Fibroblast of mammary gland (primary cell): ENCODE measurements around the gene STAT4.

ENCODE experiments used
- DNase-seq: peaks from one replicate; pipeline ENCODE4 v3.0.0-alpha.2; 2010; ENCODE audit warnings: low read depth
- H3K4me3 ChIP-seq: 2 replicates; pipeline ENCODE4 v1.5.1; 2011; ENCODE audit warnings: low read depth, mild to moderate bottlenecking, low read length, moderate library complexity; ENCODE audit not compliant: control insufficient read depth
- TF ChIP-seq, protein P1 (sequence below): conservative IDR thresholded peaks from 2 replicates; pipeline ENCODE4 v1.5.1; 2011; ENCODE audit warnings: low read depth, low read length, inconsistent platforms; ENCODE audit not compliant: control insufficient read depth, insufficient read depth

STAT4 gene

DNA sequence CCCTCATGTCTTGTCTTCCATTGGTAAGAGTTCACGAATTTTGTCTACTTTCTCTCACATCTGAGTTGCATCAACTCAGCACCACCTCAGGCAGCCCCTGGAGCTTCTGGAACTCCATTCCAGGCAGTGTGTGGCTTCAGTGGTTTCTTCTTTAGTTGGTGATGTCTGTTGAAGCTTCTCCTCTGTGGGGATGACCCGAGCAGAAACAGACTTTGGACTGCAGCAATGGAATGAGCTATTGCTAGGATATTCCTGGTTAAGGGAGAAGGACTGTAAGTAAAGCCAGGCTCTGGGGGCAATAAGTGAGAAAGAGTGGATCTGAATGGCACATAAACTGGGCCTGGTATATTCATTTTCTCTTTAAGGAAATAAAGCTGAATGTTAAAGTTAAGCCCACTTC is 32.3 kb upstream of the STAT4 start:
- no peak for DNase-seq
- H3K4me3 ChIP-seq = no peak overlapping the region
- TF ChIP-seq, protein P1, sequence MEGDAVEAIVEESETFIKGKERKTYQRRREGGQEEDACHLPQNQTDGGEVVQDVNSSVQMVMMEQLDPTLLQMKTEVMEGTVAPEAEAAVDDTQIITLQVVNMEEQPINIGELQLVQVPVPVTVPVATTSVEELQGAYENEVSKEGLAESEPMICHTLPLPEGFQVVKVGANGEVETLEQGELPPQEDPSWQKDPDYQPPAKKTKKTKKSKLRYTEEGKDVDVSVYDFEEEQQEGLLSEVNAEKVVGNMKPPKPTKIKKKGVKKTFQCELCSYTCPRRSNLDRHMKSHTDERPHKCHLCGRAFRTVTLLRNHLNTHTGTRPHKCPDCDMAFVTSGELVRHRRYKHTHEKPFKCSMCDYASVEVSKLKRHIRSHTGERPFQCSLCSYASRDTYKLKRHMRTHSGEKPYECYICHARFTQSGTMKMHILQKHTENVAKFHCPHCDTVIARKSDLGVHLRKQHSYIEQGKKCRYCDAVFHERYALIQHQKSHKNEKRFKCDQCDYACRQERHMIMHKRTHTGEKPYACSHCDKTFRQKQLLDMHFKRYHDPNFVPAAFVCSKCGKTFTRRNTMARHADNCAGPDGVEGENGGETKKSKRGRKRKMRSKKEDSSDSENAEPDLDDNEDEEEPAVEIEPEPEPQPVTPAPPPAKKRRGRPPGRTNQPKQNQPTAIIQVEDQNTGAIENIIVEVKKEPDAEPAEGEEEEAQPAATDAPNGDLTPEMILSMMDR = no peak

DNA sequence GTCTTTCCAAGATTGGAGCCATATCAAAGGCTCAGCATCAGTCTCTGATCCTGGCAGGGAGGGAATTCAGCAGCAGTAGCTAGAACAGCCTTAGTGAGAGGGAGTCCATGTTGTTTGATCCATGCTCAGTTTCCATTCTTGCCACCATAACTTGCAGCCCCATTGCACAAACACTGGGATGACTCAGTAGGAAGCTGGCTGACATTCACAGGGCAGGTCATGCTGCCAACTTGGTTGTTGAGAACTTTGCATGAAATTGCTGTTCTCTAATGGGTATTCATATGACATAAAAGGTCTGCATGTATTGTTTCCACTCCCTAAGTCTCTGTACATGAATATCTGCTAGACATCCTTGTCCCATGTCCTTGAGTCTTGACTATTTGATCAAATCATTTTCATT is 29.9 kb upstream of the STAT4 start:
- TF ChIP-seq, protein P1 = no peak
- DNase-seq = peak; percentile 73
- no peak overlapping the region for H3K4me3 ChIP-seq

DNA sequence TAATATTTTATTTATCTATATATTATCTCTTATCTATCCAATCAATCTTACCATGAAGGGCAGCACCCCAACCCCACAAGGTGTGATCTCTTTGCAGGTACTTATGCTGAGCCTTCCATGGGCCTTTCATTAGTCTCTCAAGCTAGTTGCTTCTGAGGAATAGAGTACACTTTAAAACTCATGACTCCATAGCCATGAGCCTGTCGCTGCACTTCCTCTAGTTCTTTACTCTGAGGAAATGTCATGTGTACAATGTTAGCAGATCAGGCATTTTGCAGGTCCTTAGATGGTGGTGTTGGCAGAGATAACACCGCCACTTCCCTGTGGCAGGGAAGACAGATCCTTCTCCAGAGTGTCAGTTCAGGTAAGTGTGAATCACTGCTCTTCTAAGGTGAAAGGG is 29.5 kb upstream of the STAT4 start:
- TF ChIP-seq, protein P1 = no peak
- DNase-seq = no peak
- H3K4me3 ChIP-seq = no peak overlapping the region

DNA sequence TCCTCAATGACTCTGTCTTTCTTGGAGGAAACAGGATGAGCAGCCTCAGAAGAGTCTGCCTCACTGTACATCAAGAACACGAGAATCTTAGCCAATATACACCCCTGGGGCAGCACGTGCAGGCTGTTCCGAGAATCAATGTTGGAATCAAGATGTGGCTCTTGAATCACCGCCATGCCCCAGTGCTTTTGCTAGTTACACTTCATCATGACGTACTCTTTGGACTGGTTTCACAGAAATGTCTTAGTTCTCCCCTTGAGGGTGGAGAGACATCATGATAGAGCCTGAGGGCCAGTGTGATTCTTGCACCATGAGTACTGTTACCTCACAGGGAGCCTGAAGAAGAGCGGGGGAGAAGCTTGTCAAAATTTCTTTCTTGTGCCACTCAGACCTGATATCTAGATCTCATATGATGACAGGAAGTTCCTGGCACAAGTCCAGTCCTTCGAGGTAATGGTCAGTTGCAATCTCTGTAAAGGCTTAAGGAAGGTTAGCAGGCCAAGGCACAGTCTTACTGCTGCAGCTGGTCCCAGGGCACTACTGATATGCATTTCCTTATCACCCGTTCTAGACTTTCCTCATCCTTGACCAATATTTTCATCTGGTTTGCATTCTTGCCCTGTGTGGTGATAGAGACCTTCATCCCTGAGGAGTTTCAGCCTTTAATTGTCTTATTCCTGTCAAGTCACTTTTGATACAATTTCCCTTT is 28.2 kb upstream of the STAT4 start:
- H3K4me3 ChIP-seq = no peak overlapping the region
- TF ChIP-seq, protein P1 = no peak
- peak; percentile 99 for DNase-seq

DNA sequence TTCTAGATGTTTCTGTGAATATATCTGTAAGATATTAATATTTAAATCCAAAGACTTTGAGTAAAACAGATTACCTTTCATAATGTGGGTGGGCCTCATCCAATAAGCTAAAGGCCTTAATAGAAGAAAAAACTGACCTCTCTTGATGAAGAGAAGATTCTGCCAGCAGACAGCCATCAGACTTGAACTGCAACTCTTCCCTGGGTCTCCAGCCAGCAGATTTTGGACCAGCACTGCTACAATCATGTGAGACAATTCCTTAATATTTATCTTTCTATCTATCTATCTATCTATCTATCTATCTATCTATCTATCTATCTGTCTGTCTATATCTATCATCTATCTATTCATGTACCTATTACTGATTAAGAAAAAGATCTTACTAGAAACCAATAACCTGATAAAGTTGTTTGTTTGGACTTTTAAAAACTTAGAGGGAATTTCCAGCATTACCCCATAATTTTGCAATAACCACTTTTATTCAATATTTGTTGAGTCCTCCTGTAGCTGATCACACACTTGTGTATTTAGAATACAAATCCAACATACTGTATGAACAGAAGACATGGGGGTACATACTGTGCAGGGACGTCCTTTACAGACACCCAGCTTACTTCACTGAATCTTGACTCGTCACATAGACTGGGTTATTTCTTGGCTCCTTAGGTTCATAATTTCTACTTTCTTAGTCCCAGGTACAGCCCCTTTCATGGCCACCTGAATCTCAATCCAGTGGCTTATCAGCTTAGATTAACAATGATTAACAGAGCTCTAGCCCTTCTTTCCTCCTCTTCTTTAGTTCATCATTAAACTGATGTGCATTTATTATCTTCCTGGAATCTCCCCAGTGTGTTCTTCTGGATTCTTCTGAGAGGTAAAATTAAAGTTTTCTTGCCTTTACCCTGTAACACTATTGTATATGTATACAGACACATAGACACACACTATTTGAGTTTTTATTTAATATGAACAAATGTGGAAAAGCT is 27.2 kb upstream of the STAT4 start:
- H3K4me3 ChIP-seq = no peak overlapping the region
- TF ChIP-seq, protein P1 = no peak
- DNase-seq = no peak

DNA sequence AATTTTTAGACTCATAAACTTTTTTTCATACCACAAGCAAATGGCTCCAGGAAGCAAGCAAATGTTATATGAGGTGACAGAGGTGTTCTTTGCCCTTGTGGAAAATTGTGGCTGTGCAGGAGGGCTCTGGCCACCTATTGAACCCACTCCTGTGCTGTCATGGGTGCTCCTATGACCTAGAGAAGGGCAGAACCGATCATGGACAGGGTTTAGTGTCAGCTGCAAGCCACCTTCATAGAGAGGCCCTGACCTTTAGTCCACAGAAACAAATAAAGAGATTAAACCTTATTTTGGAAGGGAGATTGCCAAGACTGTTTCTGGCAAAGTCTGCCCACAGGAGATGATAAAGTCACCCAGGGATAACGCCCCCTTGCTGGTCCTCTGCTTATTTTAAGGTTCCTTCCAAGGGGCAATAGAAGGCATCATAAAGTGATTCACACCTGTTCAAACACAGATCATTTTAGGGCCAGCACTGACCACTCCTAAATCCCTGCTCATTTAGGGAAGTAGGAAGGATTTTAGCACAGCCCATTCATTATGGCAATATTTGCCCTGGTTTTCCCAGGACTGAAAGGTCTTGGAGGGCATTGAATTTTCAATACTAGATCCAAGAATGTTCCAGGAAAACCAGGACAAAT is 26.1 kb upstream of the STAT4 start:
- no peak for DNase-seq
- TF ChIP-seq, protein P1 = no peak
- no peak overlapping the region for H3K4me3 ChIP-seq
